NCI-H1694 treated with DMSO at 0.1 percent for 48 hours (cell line): ENCODE data around the gene ITGB5.

ENCODE experiments used
- DNase-seq: peaks from one replicate; lab custom pipeline; 2025; lab: John Stamatoyannopoulos, UW

The ITGB5 gene

GRCh38 chr3:124893526-124893925, 6.4 kb upstream of the ITGB5 start:
- no peak for DNase-seq

GRCh38 chr3:124890573-124891190, 3.5 kb upstream of the ITGB5 start:
- no peak for DNase-seq

GRCh38 chr3:124888482-124889441, 1.6 kb upstream of the ITGB5 start:
- no peak for DNase-seq

- DNase-seq: no peak
Observed at GRCh38 chr3:124887932-124888298, 750 bp upstream of the ITGB5 start.

- DNase-seq: no peak
Observed at GRCh38 chr3:124886168-124887056, 753 bp downstream of the ITGB5 start.

GRCh38 chr3:124885466-124886167, 1.5 kb downstream of the ITGB5 start:
- no peak for DNase-seq

- no peak for DNase-seq
Observed at GRCh38 chr3:124884474-124885101, 2.6 kb downstream of the ITGB5 start.

- DNase-seq: no peak
Observed at GRCh38 chr3:124883766-124884473, 3.2 kb downstream of the ITGB5 start.

- DNase-seq: no peak
Observed at GRCh38 chr3:124882816-124883747, 4.1 kb downstream of the ITGB5 start.

- DNase-seq: no peak
Observed at GRCh38 chr3:124881976-124882697, 5.0 kb downstream of the ITGB5 start.

- DNase-seq: no peak
Observed at GRCh38 chr3:124879337-124879680, 7.9 kb downstream of the ITGB5 start.

GRCh38 chr3:124878561-124879336, 8.4 kb downstream of the ITGB5 start:
- no peak for DNase-seq

- DNase-seq: no peak
Observed at GRCh38 chr3:124877674-124878073, 9.5 kb downstream of the ITGB5 start.

- DNase-seq: no peak
Observed at GRCh38 chr3:124876401-124876878, 10.7 kb downstream of the ITGB5 start.

- no peak for DNase-seq
Observed at GRCh38 chr3:124873226-124873625, 13.9 kb downstream of the ITGB5 start.

- DNase-seq: no peak
Observed at GRCh38 chr3:124867511-124867910, 19.7 kb downstream of the ITGB5 start.

- DNase-seq: no peak
Observed at GRCh38 chr3:124862006-124862405, 25.2 kb downstream of the ITGB5 start.

- DNase-seq: no peak
Observed at GRCh38 chr3:124861041-124861440, 26.1 kb downstream of the ITGB5 start.
